Activated naive CD8-positive, alpha-beta T cell treated with anti-CD3 and anti-CD28 coated beads, Interleukin-2, amount 10 ng/mL, durations not matched to agents 7 days and 5 days (primary cell): ENCODE measurements around the gene SMAD7. TPM values are rescaled to one million over a fixed set of nuclear protein-coding genes. Genes with fewer than 3 reads are reported as not detected.

Source experiments
- ATAC-seq: fragments of 150-1000 bp; cut with Tn5 transposase; one replicate; pipeline ENCODE4 v1.10.0; 2021; ENCODE audit warnings: low read depth, moderate library complexity
- POLR2A ChIA-PET: fragments of 350-600 bp; sonication (Branson Sonifier 250); formaldehyde crosslinking; loops from one replicate; lab custom pipeline; 2021; ENCODE audit warnings: antibody characterized with exemption; lab: Charles Lee
- DNase-seq: peaks from one replicate; pipeline ENCODE4 v3.0.0; 2021
- H3K27ac Mint-ChIP-seq: one replicate; pipeline ENCODE4 v1.8.0; 2022; ENCODE audit warnings: mild to moderate bottlenecking, mixed read lengths
- H3K27me3 Mint-ChIP-seq: one replicate; pipeline ENCODE4 v1.8.0; 2022; ENCODE audit warnings: mild to moderate bottlenecking, moderate library complexity, mixed read lengths
- H3K36me3 Mint-ChIP-seq: one replicate; pipeline ENCODE4 v1.8.0; 2021; ENCODE audit warnings: mild to moderate bottlenecking, mixed read lengths
- H3K4me1 Mint-ChIP-seq: one replicate; pipeline ENCODE4 v1.8.0; 2021; ENCODE audit warnings: mixed read lengths
- H3K4me3 Mint-ChIP-seq: one replicate; pipeline ENCODE4 v1.8.0; 2022; ENCODE audit warnings: mild to moderate bottlenecking, moderate library complexity, mixed read lengths
- H3K9me3 Mint-ChIP-seq: one replicate; pipeline ENCODE4 v1.8.0; 2021; ENCODE audit warnings: mixed read lengths
- total RNA-seq, 2 experiments: library from RNA; stranded (reverse); gene quantifications; one replicate each; pipeline ENCODE4 v1.2.3, GENCODE V29; 2021

Gene SMAD7
- total RNA-seq, 2 experiments from 2014 or later = 26.8 to 30.1 TPM

DNA sequence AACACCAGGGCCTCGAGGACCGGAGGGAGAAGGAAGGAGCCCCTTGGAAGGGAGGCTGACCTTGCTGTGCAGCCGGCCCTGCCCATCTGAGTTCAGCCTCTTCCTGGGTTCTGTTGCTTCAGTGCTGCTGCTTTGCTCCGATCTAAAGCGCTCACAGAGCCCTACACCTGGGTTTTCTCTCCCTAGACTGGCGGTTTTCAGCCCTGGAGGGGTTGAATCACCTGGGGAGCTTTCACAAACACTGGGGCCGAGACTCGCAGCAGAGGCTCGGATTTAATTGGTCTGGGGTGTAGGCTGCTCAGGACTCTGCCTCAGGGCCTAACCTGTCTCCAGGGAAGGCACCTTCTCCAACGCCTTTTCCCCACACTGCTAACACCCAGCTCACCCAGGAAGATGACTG is 40.9 kb upstream of the SMAD7 start:
- Mint-ChIP-seq H3K27ac (no peak overlapping the region), H3K4me3 (no peak overlapping the region), H3K9me3 (no peaks in the 10 kb centered on the region), H3K4me1 (no peaks in the 10 kb centered on the region), H3K27me3 (peaks cover 7% of the 10 kb centered on the region), H3K36me3 (no peaks in the 10 kb centered on the region)
- ATAC-seq = no peak
- DNase-seq = no peak
- POLR2A ChIA-PET = no interaction called here

DNA sequence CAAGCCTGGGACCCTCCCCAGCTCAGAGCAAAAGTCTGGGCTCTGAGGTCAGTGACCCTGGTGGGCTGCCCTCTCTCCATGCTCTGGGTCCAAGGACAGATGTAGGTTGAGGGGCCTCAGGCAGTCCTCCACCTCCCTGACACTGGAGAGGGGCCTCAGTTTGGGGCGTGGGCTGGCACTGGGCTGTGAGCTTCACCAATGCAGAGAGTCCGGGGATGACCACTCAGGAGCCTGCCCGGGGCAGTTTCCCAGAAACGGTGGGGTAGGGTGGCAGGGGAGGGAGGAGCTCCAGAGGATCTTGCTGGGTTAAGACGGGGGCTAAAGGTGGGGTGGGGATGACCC is 40.5 kb upstream of the SMAD7 start:
- Mint-ChIP-seq H3K36me3 (no peaks in the 10 kb centered on the region), H3K9me3 (no peaks in the 10 kb centered on the region), H3K4me3 (no peak overlapping the region), H3K4me1 (no peaks in the 10 kb centered on the region), H3K27ac (no peak overlapping the region), H3K27me3 (peaks cover 7% of the 10 kb centered on the region)
- POLR2A ChIA-PET = no interaction called here
- DNase-seq (no peak), ATAC-seq (no peak)

GRCh38 chr18:48990481-48991318 is 39.9 kb upstream of the SMAD7 start:
- H3K27ac Mint-ChIP-seq = no peak overlapping the region
- H3K4me3 Mint-ChIP-seq = no peak overlapping the region
- DNase-seq (no peak), ATAC-seq (no peak)
- no peaks in the 10 kb centered on the region for H3K36me3 Mint-ChIP-seq
- no peaks in the 10 kb centered on the region for H3K4me1 Mint-ChIP-seq
- H3K9me3 Mint-ChIP-seq = no peaks in the 10 kb centered on the region
- POLR2A ChIA-PET = no interaction called here
- peaks cover 7% of the 10 kb centered on the region for H3K27me3 Mint-ChIP-seq

GRCh38 chr18:48989304-48990303 is 38.8 kb upstream of the SMAD7 start:
- DNase-seq (no peak), ATAC-seq (no peak)
- Mint-ChIP-seq H3K4me1 (no peaks in the 10 kb centered on the region), H3K27ac (no peak overlapping the region), H3K36me3 (no peaks in the 10 kb centered on the region), H3K9me3 (no peaks in the 10 kb centered on the region), H3K27me3 (peaks cover 7% of the 10 kb centered on the region), H3K4me3 (no peak overlapping the region)
- POLR2A ChIA-PET = interaction anchor here (0.6 kb wide), 2 partner anchors 36 to 143 kb away, joined by 6 read pairs; no protein-coding TSS in a partner anchor

DNA sequence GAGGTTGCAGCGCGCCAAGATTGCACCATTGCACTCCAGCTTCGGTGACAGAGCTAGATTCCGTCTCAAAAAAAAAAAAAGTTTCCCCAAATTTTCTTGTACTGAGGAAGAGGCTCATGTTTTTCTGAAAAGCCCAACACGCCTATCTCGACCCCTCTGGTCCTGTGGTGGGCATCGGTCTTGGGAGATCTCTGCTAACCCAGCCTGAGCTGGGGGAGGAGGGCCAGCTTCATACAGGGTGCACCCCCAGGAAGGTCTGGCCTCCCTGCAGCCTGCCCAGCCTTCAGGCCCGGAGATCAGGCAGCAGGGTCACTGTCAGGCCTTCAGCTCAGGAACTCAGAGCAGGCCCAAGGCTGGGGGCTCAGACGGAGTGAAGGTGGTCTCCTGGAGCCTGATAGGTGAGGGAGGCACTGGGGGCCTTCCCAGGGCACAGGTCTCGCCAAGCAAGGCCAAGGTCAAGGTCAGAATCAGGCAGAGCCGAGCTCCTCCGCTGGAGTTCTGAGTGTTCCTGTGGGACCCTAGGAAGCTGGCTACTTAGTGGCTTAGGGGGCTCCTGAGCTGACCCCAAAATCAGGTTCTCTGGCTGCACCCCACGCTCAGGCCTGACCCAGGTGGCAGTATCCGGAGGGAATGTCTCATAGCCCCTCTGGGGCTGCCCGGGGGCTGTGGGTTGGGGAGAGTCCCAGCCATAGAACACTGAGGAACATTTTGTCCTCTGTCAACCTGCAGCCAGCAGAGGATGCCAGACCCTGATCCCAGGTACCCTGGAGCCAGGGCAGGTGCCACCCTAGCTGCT is 37.9 kb upstream of the SMAD7 start:
- peaks cover under 1% of the 10 kb centered on the region for H3K4me1 Mint-ChIP-seq
- peaks cover 7% of the 10 kb centered on the region for H3K27me3 Mint-ChIP-seq
- ATAC-seq (no peak), DNase-seq (no peak)
- H3K9me3 Mint-ChIP-seq = no peaks in the 10 kb centered on the region
- no peaks in the 10 kb centered on the region for H3K36me3 Mint-ChIP-seq
- no peak overlapping the region for H3K4me3 Mint-ChIP-seq
- POLR2A ChIA-PET = interaction anchor here (0.6 kb wide), 2 partner anchors 35 to 142 kb away, joined by 6 read pairs; no protein-coding TSS in a partner anchor
- no peak overlapping the region for H3K27ac Mint-ChIP-seq

DNA sequence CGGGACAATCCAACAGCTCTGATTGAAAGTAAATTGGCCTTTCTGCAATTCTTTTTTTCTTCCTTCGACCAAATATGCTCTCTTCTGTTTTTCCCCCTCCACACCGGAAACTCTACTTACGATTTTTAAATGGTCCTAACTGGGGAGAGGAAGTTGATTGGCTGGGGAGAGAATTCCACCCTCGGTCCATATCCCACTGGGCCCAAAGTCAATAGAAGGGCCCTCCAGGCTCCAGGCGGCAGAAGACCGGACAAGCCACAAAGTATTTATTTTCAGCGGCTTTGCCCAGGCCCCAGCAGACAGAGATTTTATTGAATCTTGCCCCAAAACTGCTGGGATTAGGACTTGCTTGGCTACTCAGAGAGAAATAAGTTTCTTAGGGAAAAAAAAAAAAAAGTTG is 37.1 kb upstream of the SMAD7 start:
- no peaks in the 10 kb centered on the region for H3K36me3 Mint-ChIP-seq
- H3K27ac Mint-ChIP-seq = no peak overlapping the region
- H3K4me3 Mint-ChIP-seq = no peak overlapping the region
- no peaks in the 10 kb centered on the region for H3K9me3 Mint-ChIP-seq
- peaks cover 4% of the 10 kb centered on the region for H3K27me3 Mint-ChIP-seq
- ATAC-seq (no peak), DNase-seq (no peak)
- H3K4me1 Mint-ChIP-seq = peaks cover 2% of the 10 kb centered on the region
- POLR2A ChIA-PET = no interaction called here

DNA sequence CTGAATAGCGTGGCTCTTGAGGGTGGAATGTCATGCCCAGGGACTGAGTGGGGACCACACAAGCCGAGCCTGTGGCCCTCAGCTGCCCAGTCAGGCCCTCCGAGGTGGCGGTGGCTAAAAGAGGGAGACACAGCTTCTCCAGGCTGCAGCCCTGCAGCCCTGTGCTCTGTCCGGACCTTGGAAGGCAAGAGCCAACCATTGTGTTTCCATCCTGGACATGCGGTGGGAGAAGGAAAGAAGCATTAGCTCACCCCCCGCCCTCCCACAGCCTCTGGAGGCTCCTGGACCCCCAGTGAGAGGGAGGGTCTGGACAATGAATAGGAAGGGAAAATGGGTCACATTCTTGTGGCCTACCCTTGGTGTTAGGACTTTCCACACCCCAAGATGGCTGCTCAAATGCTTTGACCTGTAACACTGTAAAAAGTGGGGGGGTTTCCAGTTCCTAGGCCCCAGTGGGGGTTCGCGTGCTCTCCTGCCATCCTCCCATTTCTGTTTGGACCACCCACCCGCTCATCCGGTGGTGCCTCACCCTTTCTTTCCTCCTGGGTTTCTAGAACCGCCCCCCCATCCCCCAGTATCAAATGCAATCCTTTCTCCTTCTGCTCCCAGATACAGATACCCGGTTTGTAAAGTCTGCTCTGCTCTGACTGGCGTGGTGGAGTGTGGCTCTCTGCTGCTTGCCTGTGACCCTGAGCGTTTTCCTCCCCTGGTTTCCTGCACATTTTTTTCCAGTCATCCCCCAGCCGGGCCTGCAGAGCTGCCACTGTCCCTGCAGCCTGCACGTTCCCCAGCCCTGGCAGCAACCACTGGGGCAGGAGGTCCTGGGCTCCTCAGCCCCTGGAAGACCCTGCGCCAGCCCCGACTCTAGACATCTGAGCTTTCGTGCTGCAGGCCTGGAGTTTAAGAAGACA is 36.3 kb upstream of the SMAD7 start:
- H3K4me3 Mint-ChIP-seq = no peak overlapping the region
- ATAC-seq (no peak), DNase-seq (no peak)
- H3K27ac Mint-ChIP-seq = no peak overlapping the region
- H3K4me1 Mint-ChIP-seq = peaks cover 7% of the 10 kb centered on the region
- no peaks in the 10 kb centered on the region for H3K9me3 Mint-ChIP-seq
- POLR2A ChIA-PET = no interaction called here
- no peaks in the 10 kb centered on the region for H3K36me3 Mint-ChIP-seq
- H3K27me3 Mint-ChIP-seq = peaks cover 11% of the 10 kb centered on the region

- Mint-ChIP-seq H3K36me3 (no peaks in the 10 kb centered on the region), H3K4me1 (peaks cover 9% of the 10 kb centered on the region), H3K27ac (no peak overlapping the region), H3K9me3 (no peaks in the 10 kb centered on the region), H3K4me3 (no peak overlapping the region), H3K27me3 (peaks cover 22% of the 10 kb centered on the region)
- DNase-seq (no peak), ATAC-seq (no peak)
- POLR2A ChIA-PET = no interaction called here
Measured at GRCh38 chr18:48985161-48985560, 34.4 kb upstream of the SMAD7 start.

DNA sequence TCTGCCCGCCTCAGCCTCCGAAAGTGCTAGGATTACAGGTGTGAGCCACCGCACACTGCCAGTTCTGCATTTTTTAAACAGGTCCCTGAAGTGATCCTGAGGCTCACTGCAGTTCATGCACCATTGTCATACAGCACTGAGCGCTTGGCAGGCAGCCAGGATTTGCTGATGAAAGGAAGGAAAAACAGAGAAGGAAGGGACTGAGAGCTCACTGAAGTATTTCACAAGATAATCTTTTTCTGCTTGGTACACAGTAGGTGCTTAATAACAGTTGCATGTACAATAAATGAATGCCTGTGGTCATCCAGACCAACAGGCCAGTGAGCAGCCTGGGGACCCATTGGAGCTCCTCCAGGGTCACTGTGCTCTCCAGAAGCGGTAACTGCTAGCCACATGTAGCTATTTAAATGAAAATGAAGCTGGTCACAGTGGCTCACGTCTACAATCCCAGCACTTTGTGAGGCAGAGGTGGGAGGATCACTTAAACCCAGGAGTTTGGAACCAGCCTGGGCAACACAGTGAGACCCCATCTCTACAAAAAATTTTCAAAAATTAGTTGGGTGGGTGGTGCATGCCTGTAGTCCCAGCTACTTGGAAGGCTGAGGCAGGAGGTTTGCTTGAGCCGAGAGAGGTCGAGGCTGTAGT is 33.1 kb upstream of the SMAD7 start:
- H3K9me3 Mint-ChIP-seq = no peaks in the 10 kb centered on the region
- no peak for ATAC-seq
- H3K4me3 Mint-ChIP-seq = no peak overlapping the region
- H3K36me3 Mint-ChIP-seq = peaks cover 1% of the 10 kb centered on the region
- DNase-seq = no peak
- POLR2A ChIA-PET = no interaction called here
- peaks cover 13% of the 10 kb centered on the region for H3K4me1 Mint-ChIP-seq
- peaks cover 22% of the 10 kb centered on the region for H3K27me3 Mint-ChIP-seq
- H3K27ac Mint-ChIP-seq = no peak overlapping the region

- POLR2A ChIA-PET = no interaction called here
- ATAC-seq (no peak), DNase-seq (no peak)
- Mint-ChIP-seq H3K4me3 (no peak overlapping the region), H3K36me3 (peaks cover 1% of the 10 kb centered on the region), H3K9me3 (no peaks in the 10 kb centered on the region), H3K27ac (no peak overlapping the region), H3K27me3 (peaks cover 31% of the 10 kb centered on the region), H3K4me1 (peaks cover 14% of the 10 kb centered on the region)
Measured at GRCh38 chr18:48982266-48982665, 31.5 kb upstream of the SMAD7 start.

- Mint-ChIP-seq H3K4me1 (peaks cover 19% of the 10 kb centered on the region), H3K9me3 (no peaks in the 10 kb centered on the region), H3K36me3 (peaks cover 1% of the 10 kb centered on the region), H3K27me3 (peaks cover 41% of the 10 kb centered on the region), H3K4me3 (no peak overlapping the region), H3K27ac (no peak overlapping the region)
- DNase-seq (no peak), ATAC-seq (no peak)
- POLR2A ChIA-PET = no interaction called here
Measured at GRCh38 chr18:48979944-48980890, 29.5 kb upstream of the SMAD7 start.
